GM10847 (cell line): ENCODE data around the gene TANK.

Source experiments
- POLR2A ChIP-seq: IDR thresholded peaks from 2 replicates; pipeline ENCODE4 v1.6.1; 2011; ENCODE audit not compliant: insufficient read length; ENCODE audit errors: extremely low read depth

TANK gene

DNA sequence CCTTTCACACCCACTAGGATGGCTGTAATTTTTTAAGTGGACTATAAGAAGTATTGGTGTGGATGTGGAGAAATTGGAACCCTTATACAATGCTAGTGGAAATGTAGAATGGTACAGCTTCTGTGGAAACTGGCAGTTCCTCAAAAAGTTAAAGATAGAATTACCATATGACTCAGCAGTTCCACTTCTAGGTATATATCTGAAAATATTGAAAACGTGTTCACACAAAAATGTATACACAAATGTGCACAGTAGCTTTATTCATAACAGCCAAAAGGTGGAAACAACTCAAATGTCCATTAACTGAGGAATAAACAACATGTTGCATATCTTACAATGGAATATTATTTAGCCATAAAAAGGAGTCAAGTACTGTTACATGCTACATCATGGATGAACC lies 17.7 kb downstream of the TANK start:
- TF ChIP-seq POLR2A, result no peak

DNA sequence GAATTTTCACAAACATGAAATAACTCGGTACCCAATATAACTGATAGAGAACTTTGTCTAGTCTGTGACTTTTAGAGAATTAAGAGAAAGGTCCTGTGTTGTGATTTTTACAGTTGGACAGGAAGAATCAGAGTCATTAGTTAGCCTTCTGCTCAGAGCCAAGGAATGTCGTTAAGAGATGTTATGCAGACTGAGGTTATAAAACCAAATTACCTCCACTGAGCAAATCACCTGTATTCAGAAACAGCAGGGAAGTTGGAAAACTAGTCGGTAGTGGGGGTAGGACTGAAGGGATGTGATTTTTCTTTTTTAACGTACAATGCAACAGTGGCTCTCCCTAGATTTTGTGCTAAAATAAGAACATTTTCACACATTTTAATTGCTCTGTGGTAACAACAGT lies 18.5 kb downstream of the TANK start:
- TF ChIP-seq POLR2A, result no peak

DNA sequence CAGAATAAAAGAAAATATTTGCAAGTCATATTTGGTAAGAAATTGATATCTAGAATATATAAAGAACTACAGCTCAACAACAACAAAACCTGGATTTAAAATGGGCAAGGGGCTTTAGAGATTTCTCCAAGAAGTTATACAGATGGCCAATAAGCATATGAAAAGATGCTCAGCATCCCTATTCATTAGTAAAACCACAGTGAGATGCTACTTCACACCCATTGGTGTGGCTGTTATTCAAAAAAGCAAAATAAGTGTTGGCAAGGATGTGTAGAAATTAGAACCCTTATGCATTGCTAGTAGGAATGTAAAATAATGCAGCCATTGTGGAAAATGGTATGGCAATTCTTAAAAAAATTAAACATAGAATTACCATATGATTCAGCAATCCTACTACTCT lies 29.8 kb downstream of the TANK start:
- no peak for TF ChIP-seq POLR2A

DNA sequence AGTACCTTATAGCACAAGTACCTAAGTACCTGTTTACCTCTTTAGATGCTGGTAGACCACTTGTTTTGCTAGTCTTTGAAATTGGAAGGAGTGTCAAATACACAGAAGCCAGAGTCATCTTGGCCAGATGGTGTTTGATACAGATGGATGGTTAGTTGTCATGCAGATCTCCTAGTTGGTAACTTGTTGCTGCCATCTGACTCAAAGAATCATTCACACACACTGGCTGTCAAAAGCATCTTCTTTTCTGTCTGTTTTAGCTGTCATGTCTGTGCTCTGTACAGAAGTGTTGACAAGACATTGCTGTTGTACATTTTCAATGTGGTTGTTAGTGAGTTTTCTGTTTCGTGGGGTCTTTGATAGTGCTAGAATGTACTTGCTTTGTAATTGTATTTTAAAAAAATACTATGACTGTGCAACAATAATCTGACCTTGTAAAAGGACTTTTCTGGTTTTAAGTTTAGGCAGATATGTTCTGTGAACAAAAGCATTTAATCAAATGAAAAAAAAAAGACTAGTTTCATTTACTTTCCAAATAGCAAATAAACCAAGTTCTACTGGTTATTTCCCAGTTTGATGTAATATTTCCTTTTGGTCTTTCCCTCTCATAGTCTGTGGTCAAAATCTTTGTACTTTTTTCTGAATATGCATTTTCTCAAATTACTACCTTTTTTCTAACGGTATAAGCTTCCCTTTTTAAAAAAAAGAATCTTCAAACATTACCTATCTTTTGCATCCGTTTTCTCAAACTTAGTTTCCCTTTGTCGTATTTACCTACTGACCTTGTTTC lies 39.9 kb downstream of the TANK start:
- TF ChIP-seq POLR2A, result no peak

GRCh38 chr2:161204846-161205245 lies 44.6 kb downstream of the TANK start:
- TF ChIP-seq POLR2A, result no peak

DNA sequence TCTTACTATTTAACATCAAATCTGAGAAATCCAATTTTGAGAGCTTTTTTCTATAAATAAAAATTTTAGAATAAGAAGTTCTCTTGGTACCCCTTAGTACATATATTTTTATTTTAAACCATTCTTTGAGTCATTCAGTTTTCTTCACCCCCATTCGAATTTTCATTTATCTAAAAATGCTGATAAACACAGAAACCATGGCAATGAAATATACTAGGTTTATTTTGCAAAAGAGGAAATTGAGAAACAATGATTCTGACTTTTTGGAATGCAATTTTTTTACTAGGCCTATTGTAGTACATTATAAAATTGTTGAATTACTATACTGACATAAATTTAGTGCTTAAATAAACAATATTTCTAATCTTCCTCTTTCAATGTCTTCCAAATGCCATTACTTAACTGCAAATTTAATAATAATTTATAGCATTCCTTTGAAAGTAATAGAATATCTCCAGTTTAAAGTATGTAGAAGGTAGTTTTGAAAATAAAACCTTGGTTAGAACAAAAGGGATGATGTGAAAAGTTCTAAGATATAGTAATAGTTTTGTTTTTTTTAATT lies 46.3 kb downstream of the TANK start:
- no peak for TF ChIP-seq POLR2A

- no peak for TF ChIP-seq POLR2A
Observed at GRCh38 chr2:161207941-161208340, 47.7 kb downstream of the TANK start.

DNA sequence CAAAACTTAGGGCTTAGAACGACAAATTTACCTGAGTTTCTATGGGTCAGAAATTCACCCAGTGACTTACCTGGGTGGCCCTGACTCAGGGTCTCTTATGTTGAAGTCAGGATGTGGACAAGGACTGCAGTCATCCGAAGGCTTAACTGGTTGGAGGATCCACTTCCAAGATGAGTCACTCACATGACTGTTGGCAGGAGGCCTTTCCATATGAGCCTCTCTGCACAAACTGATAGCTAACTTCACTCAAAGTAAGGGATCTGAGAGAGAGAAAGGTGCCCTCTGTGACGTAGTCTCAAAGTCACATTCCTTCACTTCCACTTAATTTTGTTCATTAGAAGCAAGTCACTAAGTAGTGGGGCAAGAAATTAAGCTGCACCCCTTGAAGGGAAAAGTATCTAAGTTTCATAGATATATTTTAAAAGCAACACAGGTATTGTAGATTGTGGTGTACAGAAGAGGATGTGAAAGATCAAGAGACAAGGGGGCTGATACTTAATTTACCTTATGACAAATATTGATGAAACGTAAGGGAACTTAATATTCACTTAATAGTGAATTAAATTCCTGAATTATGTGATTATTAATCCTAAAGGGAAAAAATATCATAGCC lies 48.4 kb downstream of the TANK start:
- no peak for TF ChIP-seq POLR2A

DNA sequence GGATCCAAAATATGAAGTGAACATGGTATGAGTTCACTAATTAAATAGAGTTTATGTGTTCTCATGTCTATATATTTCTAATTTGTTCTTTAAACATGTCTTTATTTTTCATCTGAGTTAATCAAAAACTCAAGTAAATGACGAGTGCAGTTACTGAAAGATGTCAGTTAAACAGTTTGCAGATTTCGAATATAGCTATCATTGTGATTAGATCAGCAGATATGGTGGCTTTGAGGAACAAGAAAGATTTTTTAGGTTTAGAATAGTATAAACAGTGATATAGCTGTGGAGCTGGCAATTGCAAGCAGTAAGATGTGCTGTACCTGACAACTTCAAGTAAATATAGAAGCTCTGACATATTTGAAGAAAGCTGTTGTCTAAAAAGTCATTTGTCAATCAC lies 49.7 kb downstream of the TANK start:
- no peak for TF ChIP-seq POLR2A

GRCh38 chr2:161217597-161218185 lies 57.5 kb downstream of the TANK start:
- no peak for TF ChIP-seq POLR2A

GRCh38 chr2:161219211-161219610 lies 59.0 kb downstream of the TANK start:
- TF ChIP-seq POLR2A, result no peak

GRCh38 chr2:161223139-161223732 lies 63.0 kb downstream of the TANK start:
- TF ChIP-seq POLR2A, result no peak

DNA sequence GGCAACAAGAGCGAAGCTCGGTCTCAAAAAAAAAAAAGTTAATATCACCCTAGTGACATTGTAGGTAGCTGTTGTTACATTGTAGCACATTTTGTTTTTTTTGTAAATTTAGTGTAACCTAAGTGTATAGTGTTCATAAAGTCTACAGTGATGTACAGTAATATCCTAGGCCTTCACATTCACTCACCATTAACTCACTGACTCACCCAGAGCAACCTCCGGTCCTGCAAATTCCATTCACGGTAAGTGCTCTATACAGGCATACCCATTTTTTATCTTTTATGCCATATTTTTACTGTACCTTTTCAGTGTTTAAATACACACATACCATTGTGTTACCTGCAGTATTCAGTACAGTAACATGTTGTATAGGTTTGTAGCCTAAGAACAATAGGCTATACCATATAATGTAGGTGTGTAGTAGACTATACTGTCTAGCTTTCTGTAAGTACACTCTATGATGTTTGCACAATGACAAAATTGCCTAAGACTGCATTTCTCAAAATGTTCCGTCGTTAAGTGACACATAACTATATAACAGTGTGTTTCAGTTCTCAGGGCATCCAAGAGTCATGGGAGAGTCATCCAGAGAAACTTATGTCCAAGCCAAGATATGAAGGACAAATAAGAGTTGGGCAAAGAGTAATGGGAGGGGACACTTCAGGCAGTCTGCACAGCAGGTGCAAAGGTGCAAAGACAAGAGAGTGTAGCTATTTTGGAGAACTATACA lies 68.4 kb downstream of the TANK start:
- TF ChIP-seq POLR2A, result no peak

DNA sequence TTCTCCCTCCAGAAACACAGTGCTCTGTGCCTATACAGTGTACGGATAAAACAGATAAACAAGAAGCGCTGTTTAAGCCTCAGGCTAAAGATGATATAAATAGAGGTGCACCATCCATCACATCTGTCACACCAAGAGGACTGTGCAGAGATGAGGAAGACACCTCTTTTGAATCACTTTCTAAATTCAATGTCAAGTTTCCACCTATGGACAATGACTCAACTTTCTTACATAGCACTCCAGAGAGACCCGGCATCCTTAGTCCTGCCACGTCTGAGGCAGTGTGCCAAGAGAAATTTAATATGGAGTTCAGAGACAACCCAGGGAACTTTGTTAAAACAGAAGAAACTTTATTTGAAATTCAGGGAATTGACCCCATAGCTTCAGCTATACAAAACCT lies 70.7 kb downstream of the TANK start:
- no peak for TF ChIP-seq POLR2A

DNA sequence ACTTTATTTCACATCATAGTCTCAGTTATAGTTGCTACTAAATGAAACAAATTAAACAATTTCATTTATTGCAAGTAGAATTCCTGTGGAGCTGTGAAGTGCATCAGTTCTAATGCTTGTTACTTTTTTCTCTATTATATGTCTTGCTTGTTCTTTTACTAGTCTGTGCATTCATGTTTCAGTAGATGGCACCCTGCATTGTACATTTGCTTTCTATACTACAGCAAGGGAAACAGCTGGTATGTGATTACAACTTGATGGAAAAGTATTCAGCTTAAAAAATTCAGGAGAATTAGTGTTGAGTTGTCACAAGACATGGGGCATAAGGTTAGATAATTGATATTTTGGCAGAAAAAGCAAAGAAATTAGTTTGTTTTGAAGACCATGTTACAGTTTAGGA lies 72.3 kb downstream of the TANK start:
- no peak for TF ChIP-seq POLR2A
